Measurements from ENCODE around the gene ZNF783.

The ZNF783 gene

DNA sequence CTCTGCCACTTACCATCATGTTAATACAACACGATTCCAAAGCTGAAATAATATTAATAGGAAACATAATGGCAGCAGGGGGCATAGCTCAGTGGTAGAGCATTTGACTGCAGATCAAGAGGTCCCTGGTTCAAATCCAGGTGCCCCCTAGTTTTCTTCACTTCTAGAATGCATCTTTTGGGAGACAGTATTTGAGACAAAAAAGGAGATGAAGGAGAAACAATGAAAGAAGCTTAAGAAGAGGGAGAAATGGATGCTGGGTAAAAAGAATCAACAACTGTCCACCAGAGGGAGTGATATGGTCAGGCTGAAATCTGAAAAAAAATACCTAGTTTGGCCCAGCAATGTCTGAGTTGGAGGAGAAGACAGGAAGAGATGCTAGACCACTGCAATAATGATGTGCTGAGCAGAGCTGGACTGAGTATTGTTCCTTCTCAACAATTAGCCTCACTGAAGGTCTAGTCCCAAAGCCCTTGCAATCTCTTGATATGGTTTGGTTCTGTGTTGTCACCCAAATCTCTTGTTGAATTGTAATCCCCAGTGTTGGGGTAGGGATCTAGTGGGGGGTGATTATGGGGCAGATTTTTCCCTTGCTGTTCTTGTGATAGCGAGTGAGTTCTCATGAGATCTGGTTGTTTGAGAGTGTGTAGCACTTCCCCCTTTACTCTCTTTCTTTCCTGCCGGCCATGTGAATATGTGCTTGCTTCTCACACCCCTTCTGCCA lies 48.3 kb downstream of the ZNF783 start:
- H3K27me3 ChIP-seq (ENCODE audit: low read length) = no peaks in the 10 kb centered on the region
- no peak overlapping the region for H3K27ac ChIP-seq (ENCODE audit: low read depth, low read length)
- H3K36me3 ChIP-seq (ENCODE audit: low read length) = no peaks in the 10 kb centered on the region
- no peaks in the 10 kb centered on the region for H4K20me1 ChIP-seq (ENCODE audit: low read depth, low read length)
- no peak overlapping the region for H3K9ac ChIP-seq (ENCODE audit: low read length)
- H3K9me2 ChIP-seq (replicated peaks; ENCODE audit: insufficient read depth, low read length) = no peaks in the 10 kb centered on the region
- H3K4me3 ChIP-seq (ENCODE audit: insufficient read depth, low read length, poor library complexity, severe bottlenecking) = no peak overlapping the region
- H3K79me2 ChIP-seq (ENCODE audit: insufficient read depth, low read length) = no peaks in the 10 kb centered on the region
- H2AFZ ChIP-seq (ENCODE audit: low read depth, low read length, severe bottlenecking) = peak overlapping the region; percentile 69
- TF ChIP-seq, protein P1, sequence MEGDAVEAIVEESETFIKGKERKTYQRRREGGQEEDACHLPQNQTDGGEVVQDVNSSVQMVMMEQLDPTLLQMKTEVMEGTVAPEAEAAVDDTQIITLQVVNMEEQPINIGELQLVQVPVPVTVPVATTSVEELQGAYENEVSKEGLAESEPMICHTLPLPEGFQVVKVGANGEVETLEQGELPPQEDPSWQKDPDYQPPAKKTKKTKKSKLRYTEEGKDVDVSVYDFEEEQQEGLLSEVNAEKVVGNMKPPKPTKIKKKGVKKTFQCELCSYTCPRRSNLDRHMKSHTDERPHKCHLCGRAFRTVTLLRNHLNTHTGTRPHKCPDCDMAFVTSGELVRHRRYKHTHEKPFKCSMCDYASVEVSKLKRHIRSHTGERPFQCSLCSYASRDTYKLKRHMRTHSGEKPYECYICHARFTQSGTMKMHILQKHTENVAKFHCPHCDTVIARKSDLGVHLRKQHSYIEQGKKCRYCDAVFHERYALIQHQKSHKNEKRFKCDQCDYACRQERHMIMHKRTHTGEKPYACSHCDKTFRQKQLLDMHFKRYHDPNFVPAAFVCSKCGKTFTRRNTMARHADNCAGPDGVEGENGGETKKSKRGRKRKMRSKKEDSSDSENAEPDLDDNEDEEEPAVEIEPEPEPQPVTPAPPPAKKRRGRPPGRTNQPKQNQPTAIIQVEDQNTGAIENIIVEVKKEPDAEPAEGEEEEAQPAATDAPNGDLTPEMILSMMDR (IDR thresholded peaks at IDR 0.05; ENCODE audit: insufficient read depth, low read length, poor library complexity, severe bottlenecking) = peak; percentile 42
- TF ChIP-seq EZH2phosphoT487 (conservative IDR thresholded peaks at IDR 0.05; ENCODE audit: low read length) = no peak
- no peaks in the 10 kb centered on the region for H3K9me3 ChIP-seq (ENCODE audit: insufficient read depth, low read length)
- no peak overlapping the region for H3K4me2 ChIP-seq (ENCODE audit: low read depth, low read length, poor library complexity, severe bottlenecking)
- no peaks in the 10 kb centered on the region for H3F3A ChIP-seq (ENCODE audit: insufficient read depth)

DNA sequence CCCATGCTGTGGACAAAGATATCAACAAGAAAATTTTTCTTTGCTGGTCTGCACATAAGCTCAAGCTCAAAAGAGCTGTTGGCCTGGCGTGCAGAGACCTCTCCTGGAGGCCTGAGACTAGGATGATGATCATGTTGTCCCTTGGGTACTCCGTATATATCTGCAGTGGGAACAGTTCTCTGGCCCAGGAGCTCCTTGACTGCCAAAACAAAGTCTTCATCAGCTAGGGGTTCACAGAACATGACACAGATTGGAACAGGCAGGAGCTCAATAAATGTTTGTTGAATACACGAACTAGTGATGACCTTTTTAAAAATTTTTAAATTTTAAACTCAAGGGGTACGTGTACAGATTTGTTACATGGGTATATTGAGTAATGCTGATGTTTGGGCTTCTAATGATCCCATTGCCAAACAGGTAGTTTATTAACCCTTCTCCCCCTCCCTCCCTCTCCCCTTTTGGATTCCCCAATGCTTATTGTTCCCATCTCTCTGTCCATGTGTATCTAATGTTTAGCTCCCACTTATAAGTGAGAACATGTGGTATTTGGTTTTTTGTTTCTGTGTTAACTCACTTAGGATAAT lies 49.1 kb downstream of the ZNF783 start:
- Histone ChIP-seq H3K27ac (ENCODE audit: low read depth, low read length) (no peak overlapping the region), H3K9ac (ENCODE audit: low read length) (no peak overlapping the region), H3F3A (ENCODE audit: insufficient read depth) (no peaks in the 10 kb centered on the region), H3K36me3 (ENCODE audit: low read length) (no peaks in the 10 kb centered on the region), H2AFZ (ENCODE audit: low read depth, low read length, severe bottlenecking) (peak overlapping the region; percentile 69), H3K4me2 (ENCODE audit: low read depth, low read length, poor library complexity, severe bottlenecking) (no peak overlapping the region), H4K20me1 (ENCODE audit: low read depth, low read length) (no peaks in the 10 kb centered on the region), H3K9me3 (ENCODE audit: insufficient read depth, low read length) (no peaks in the 10 kb centered on the region), H3K79me2 (ENCODE audit: insufficient read depth, low read length) (no peaks in the 10 kb centered on the region), H3K4me3 (ENCODE audit: insufficient read depth, low read length, poor library complexity, severe bottlenecking) (no peak overlapping the region), H3K27me3 (ENCODE audit: low read length) (no peaks in the 10 kb centered on the region), H3K9me2 (replicated peaks; ENCODE audit: insufficient read depth, low read length) (no peaks in the 10 kb centered on the region)
- TF ChIP-seq, protein P1 (IDR thresholded peaks at IDR 0.05; ENCODE audit: insufficient read depth, low read length, poor library complexity, severe bottlenecking) = no peak
- TF ChIP-seq EZH2phosphoT487 (conservative IDR thresholded peaks at IDR 0.05; ENCODE audit: low read length) = no peak

DNA sequence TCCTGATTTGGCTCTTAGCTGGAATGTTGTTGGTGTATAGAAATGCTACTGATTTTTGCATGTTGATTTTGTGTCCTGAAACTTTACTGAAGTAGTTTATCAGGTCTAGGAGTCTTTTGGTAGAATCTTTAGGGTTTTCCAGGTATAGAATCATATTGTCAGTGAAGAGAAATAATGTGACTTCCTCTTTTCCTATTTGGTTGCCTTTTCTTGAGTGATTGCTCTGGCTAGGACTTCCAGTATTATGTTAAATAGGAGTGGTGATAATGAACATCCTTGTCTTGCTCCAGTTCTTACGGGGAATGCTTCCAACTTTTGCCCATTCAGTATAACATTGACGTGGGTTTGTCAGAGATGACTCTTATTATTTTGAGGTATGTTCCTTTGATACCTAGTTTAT lies 52.0 kb downstream of the ZNF783 start:
- H4K20me1 ChIP-seq (ENCODE audit: low read depth, low read length) = no peaks in the 10 kb centered on the region
- TF ChIP-seq EZH2phosphoT487 (conservative IDR thresholded peaks at IDR 0.05; ENCODE audit: low read length) = no peak
- TF ChIP-seq, protein P1 (IDR thresholded peaks at IDR 0.05; ENCODE audit: insufficient read depth, low read length, poor library complexity, severe bottlenecking) = no peak
- no peak overlapping the region for H3K4me3 ChIP-seq (ENCODE audit: insufficient read depth, low read length, poor library complexity, severe bottlenecking)
- no peaks in the 10 kb centered on the region for H3F3A ChIP-seq (ENCODE audit: insufficient read depth)
- H3K9ac ChIP-seq (ENCODE audit: low read length) = no peak overlapping the region
- H3K4me2 ChIP-seq (ENCODE audit: low read depth, low read length, poor library complexity, severe bottlenecking) = no peak overlapping the region
- H3K9me3 ChIP-seq (ENCODE audit: insufficient read depth, low read length) = no peaks in the 10 kb centered on the region
- H3K27me3 ChIP-seq (ENCODE audit: low read length) = no peaks in the 10 kb centered on the region
- no peaks in the 10 kb centered on the region for H3K79me2 ChIP-seq (ENCODE audit: insufficient read depth, low read length)
- H3K36me3 ChIP-seq (ENCODE audit: low read length) = no peaks in the 10 kb centered on the region
- no peak overlapping the region for H3K27ac ChIP-seq (ENCODE audit: low read depth, low read length)
- H2AFZ ChIP-seq (ENCODE audit: low read depth, low read length, severe bottlenecking) = no peak overlapping the region
- H3K9me2 ChIP-seq (replicated peaks; ENCODE audit: insufficient read depth, low read length) = no peaks in the 10 kb centered on the region

All from SU-DHL-6 (cell line).